IPS DF 6.9 (cell line): Measurements from ENCODE around the gene ARL2.

Experiments used
- DNase-seq: peaks from one replicate; pipeline ENCODE4 v3.0.0-alpha.2; 2013; ENCODE audit warnings: low read depth, low spot score
- H3K27ac ChIP-seq: one replicate; pipeline ENCODE4 v1.5.1; 2013; ENCODE audit warnings: low read length, control low read depth
- H3K27me3 ChIP-seq: 2 replicates; pipeline ENCODE4 v1.6.1; 2013; ENCODE audit warnings: mild to moderate bottlenecking, low read length; ENCODE audit not compliant: control insufficient read depth, insufficient read depth
- H3K36me3 ChIP-seq: 2 replicates; pipeline ENCODE4 v1.6.1; 2013; ENCODE audit warnings: low read length; ENCODE audit not compliant: control insufficient read depth, insufficient read depth
- H3K4me1 ChIP-seq: 2 replicates; pipeline ENCODE4 v1.6.1; 2013; ENCODE audit warnings: low read length; ENCODE audit not compliant: control insufficient read depth, insufficient read depth
- H3K4me3 ChIP-seq: 2 replicates; pipeline ENCODE4 v1.5.1; 2013; ENCODE audit warnings: mild to moderate bottlenecking, low read length
- H3K9me3 ChIP-seq: 2 replicates; pipeline ENCODE4 v1.6.1; 2013; ENCODE audit warnings: low read length, inconsistent platforms; ENCODE audit not compliant: control insufficient read depth, insufficient read depth
- WGBS: extraction: QIAGEN DNeasy Blood & Tissue Kit; methylation state at CpG from one replicate; pipeline ENCODE4 v1.1.7; 2013; ENCODE audit warnings: mixed read lengths, missing lambda C conversion rate; ENCODE audit not compliant: insufficient read length, insufficient coverage; 5-methylcytosine and 5-hydroxymethylcytosine counted together

ARL2 gene

GRCh38 chr11:65059959-65060824 lies 46.2 kb downstream of the ARL2 start:
- no peaks in the 10 kb centered on the region for H3K27me3 ChIP-seq
- H3K36me3 ChIP-seq, result no peaks in the 10 kb centered on the region
- no peak overlapping the region for H3K27ac ChIP-seq
- no peak overlapping the region for H3K4me3 ChIP-seq
- H3K9me3 ChIP-seq, result no peaks in the 10 kb centered on the region
- WGBS, result no CpG with 5 or more reads among the region's 10 CpGs
- no peaks in the 10 kb centered on the region for H3K4me1 ChIP-seq
- no peak for DNase-seq

GRCh38 chr11:65060913-65061408 lies 47.0 kb downstream of the ARL2 start:
- Histone ChIP-seq H3K27me3 (no peaks in the 10 kb centered on the region), H3K9me3 (no peaks in the 10 kb centered on the region), H3K27ac (no peak overlapping the region), H3K36me3 (no peaks in the 10 kb centered on the region), H3K4me3 (no peak overlapping the region), H3K4me1 (peaks cover under 1% of the 10 kb centered on the region)
- WGBS, result no CpG with 5 or more reads among the region's 9 CpGs
- DNase-seq, result no peak

- H3K27ac ChIP-seq, result no peak overlapping the region
- no CpG with 5 or more reads among the region's 3 CpGs for WGBS
- H3K4me3 ChIP-seq, result no peak overlapping the region
- H3K36me3 ChIP-seq, result no peaks in the 10 kb centered on the region
- peaks cover 9% of the 10 kb centered on the region for H3K4me1 ChIP-seq
- DNase-seq, result no peak
- no peaks in the 10 kb centered on the region for H3K27me3 ChIP-seq
- H3K9me3 ChIP-seq, result no peaks in the 10 kb centered on the region
Observed at GRCh38 chr11:65063532-65063931, 49.6 kb downstream of the ARL2 start.

DNA sequence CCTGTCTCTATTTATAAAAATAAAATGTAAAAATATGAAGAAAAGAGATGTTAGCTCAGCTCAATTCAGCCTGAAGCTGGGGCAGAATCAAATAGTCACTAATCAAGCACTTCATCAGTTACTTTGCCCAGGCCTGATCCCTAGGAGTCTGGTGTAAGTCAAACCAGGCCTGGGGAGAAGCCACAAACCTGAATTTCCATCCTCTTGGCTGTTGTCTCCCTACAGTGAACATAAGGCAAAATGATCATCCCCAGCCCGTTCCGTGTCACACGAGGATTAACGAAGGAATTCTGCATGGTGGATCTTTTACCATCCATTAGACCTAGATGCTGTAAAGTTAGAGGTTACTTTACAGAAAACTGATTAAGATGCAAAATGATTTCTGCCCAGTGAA lies 50.9 kb downstream of the ARL2 start:
- Histone ChIP-seq H3K27me3 (no peaks in the 10 kb centered on the region), H3K36me3 (no peaks in the 10 kb centered on the region), H3K4me3 (no peak overlapping the region), H3K4me1 (peaks cover 9% of the 10 kb centered on the region), H3K27ac (no peak overlapping the region), H3K9me3 (no peaks in the 10 kb centered on the region)
- WGBS, result no CpG with 5 or more reads among the region's 4 CpGs
- DNase-seq, result no peak

GRCh38 chr11:65065851-65066250 lies 51.9 kb downstream of the ARL2 start:
- H3K27ac ChIP-seq, result no peak overlapping the region
- no peaks in the 10 kb centered on the region for H3K27me3 ChIP-seq
- whole genome bisulfite sequencing, result no CpG with 5 or more reads among the region's 7 CpGs
- no peaks in the 10 kb centered on the region for H3K36me3 ChIP-seq
- peaks cover 9% of the 10 kb centered on the region for H3K4me1 ChIP-seq
- no peak overlapping the region for H3K4me3 ChIP-seq
- H3K9me3 ChIP-seq, result no peaks in the 10 kb centered on the region
- no peak for DNase-seq

DNA sequence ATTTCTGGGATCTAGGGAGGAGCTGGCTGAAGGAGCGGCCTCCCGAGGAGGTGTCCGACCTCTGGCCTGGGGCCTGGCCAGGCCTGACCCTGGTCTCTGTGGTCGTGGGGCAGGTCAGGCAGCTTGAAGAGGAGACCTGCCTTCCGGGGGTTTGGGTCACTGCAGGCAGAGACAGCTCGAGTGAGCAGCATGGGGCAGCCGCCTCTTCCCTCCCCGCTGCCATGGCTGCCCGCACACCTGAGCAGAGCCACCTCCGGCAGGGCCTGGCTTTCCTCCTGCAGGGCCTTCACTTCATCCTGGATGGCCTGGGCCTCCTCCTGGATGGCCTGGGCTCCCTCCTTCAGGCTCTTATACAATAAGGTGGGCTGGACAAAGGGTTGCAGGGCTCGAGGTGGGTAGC lies 52.4 kb downstream of the ARL2 start:
- H3K9me3 ChIP-seq, result no peaks in the 10 kb centered on the region
- DNase-seq, result no peak
- H3K27me3 ChIP-seq, result no peaks in the 10 kb centered on the region
- no CpG with 5 or more reads among the region's 11 CpGs for WGBS
- no peak overlapping the region for H3K27ac ChIP-seq
- H3K4me1 ChIP-seq, result peaks cover 9% of the 10 kb centered on the region
- no peaks in the 10 kb centered on the region for H3K36me3 ChIP-seq
- H3K4me3 ChIP-seq, result no peak overlapping the region

GRCh38 chr11:65066805-65067291 lies 52.9 kb downstream of the ARL2 start:
- no peaks in the 10 kb centered on the region for H3K36me3 ChIP-seq
- WGBS, result no CpG with 5 or more reads among the region's 4 CpGs
- no peaks in the 10 kb centered on the region for H3K9me3 ChIP-seq
- H3K27me3 ChIP-seq, result no peaks in the 10 kb centered on the region
- H3K4me1 ChIP-seq, result peaks cover 9% of the 10 kb centered on the region
- no peak overlapping the region for H3K4me3 ChIP-seq
- no peak overlapping the region for H3K27ac ChIP-seq
- peak; percentile 50 for DNase-seq

DNA sequence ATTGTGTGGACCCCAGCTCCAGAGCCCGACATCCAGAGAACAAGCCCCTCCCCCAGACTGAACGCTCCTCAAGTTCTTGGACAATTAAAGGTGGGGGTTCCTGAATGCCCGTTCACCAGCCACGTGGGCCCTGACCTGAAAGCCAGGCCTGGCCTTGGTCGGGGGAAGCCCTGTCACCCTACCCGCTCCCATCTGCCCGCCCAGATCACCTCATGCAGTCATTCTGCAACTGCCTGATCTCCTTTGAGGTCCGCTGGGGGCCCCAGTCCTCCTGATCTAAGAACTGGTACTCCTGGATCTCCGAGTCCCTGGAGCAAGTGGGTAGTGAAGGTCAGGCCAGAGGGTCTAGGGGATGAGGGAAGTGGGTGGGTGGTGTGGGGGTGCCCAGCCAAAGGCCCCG lies 53.5 kb downstream of the ARL2 start:
- no CpG with 5 or more reads among the region's 10 CpGs for WGBS
- Histone ChIP-seq H3K4me1 (peaks cover 9% of the 10 kb centered on the region), H3K27ac (no peak overlapping the region), H3K4me3 (no peak overlapping the region), H3K27me3 (no peaks in the 10 kb centered on the region), H3K9me3 (no peaks in the 10 kb centered on the region), H3K36me3 (no peaks in the 10 kb centered on the region)
- no peak for DNase-seq

GRCh38 chr11:65069217-65069616 lies 55.3 kb downstream of the ARL2 start:
- H3K4me3 ChIP-seq, result no peak overlapping the region
- H3K27ac ChIP-seq, result no peak overlapping the region
- no peak for DNase-seq
- H3K27me3 ChIP-seq, result no peaks in the 10 kb centered on the region
- no peaks in the 10 kb centered on the region for H3K9me3 ChIP-seq
- WGBS, result no CpG with 5 or more reads among the region's 9 CpGs
- no peaks in the 10 kb centered on the region for H3K36me3 ChIP-seq
- peaks cover 9% of the 10 kb centered on the region for H3K4me1 ChIP-seq
